WTC11 (cell line): Measurements from ENCODE around the gene KIF26A.

Experiments used
- ELF4 ChIP-seq: sonication (generic); formaldehyde crosslinking; IDR thresholded peaks from 2 replicates; pipeline ENCODE4 v1.8.1; 2022; ENCODE audit warnings: low read depth, mild to moderate bottlenecking, moderate library complexity, missing genetic modification reagents
- KAT7 ChIP-seq: sonication (generic); formaldehyde crosslinking; IDR thresholded peaks from 2 replicates; pipeline ENCODE4 v1.8.1; 2023; ENCODE audit warnings: missing genetic modification reagents, mild to moderate bottlenecking, borderline replicate concordance
- SOX15 ChIP-seq: fragments of 250-450 bp; sonication (Bioruptor Pico); IDR thresholded peaks from 2 replicates; pipeline ENCODE4 v1.9.0; 2021; ENCODE audit warnings: mild to moderate bottlenecking
- SP1 ChIP-seq: sonication (generic); formaldehyde crosslinking; conservative IDR thresholded peaks from 2 replicates; pipeline ENCODE4 v1.8.1; 2022; ENCODE audit warnings: missing genetic modification reagents
- TCF7 ChIP-seq: sonication (generic); formaldehyde crosslinking; IDR thresholded peaks from 2 replicates; pipeline ENCODE4 v1.8.0; 2022; ENCODE audit warnings: mild to moderate bottlenecking, low read depth, missing genetic modification reagents, moderate library complexity
- TEAD4 ChIP-seq: sonication (generic); formaldehyde crosslinking; IDR thresholded peaks from 2 replicates; pipeline ENCODE4 v1.8.0; 2022; ENCODE audit warnings: mild to moderate bottlenecking, missing genetic modification reagents
- ZBTB21 ChIP-seq: sonication (generic); formaldehyde crosslinking; IDR thresholded peaks from 2 replicates; pipeline ENCODE4 v1.8.1; 2023; ENCODE audit warnings: mild to moderate bottlenecking, missing genetic modification reagents, borderline replicate concordance
- TF ChIP-seq, protein P1 (sequence below): fragments of 200-600 bp; IDR thresholded peaks from 2 replicates; pipeline ENCODE4 v1.8.0; 2022; ENCODE audit warnings: antibody characterized with exemption
- TF ChIP-seq, protein P2 (sequence below): sonication (generic); formaldehyde crosslinking; IDR thresholded peaks from 2 replicates; pipeline ENCODE4 v1.8.1; 2022; ENCODE audit warnings: mild to moderate bottlenecking, missing genetic modification reagents, moderate library complexity, borderline replicate concordance
- TF ChIP-seq, protein P3 (sequence below): sonication (generic); formaldehyde crosslinking; conservative IDR thresholded peaks from 2 replicates; pipeline ENCODE4 v1.8.1; 2022; ENCODE audit warnings: mild to moderate bottlenecking, missing genetic modification reagents
- TF ChIP-seq, protein P4 (sequence below): sonication (generic); formaldehyde crosslinking; IDR thresholded peaks from 2 replicates; pipeline ENCODE4 v1.8.0; 2023; ENCODE audit warnings: missing genetic modification reagents

DNA sequence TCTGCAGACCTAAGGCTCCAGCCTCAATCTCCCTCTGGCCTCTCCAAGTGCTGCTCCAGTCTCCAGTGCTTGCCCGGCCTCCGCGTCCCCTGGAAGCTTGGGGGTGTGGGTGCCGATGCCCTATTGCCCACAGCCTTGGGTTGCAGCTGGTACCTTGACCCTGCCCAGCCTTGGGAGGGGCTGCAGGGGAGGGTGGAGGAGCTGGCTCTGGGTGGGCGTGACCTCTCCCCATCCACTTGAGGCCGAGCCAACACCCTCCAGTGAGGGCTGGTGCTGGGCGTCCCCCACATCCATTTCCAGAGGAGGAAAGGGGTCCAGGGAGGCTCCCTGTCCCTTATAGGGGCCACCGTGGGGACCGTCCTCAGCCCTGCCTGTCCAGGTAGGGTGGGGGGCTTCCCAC, 24.1 kb downstream of the KIF26A start:
- TF ChIP-seq, protein P1, sequence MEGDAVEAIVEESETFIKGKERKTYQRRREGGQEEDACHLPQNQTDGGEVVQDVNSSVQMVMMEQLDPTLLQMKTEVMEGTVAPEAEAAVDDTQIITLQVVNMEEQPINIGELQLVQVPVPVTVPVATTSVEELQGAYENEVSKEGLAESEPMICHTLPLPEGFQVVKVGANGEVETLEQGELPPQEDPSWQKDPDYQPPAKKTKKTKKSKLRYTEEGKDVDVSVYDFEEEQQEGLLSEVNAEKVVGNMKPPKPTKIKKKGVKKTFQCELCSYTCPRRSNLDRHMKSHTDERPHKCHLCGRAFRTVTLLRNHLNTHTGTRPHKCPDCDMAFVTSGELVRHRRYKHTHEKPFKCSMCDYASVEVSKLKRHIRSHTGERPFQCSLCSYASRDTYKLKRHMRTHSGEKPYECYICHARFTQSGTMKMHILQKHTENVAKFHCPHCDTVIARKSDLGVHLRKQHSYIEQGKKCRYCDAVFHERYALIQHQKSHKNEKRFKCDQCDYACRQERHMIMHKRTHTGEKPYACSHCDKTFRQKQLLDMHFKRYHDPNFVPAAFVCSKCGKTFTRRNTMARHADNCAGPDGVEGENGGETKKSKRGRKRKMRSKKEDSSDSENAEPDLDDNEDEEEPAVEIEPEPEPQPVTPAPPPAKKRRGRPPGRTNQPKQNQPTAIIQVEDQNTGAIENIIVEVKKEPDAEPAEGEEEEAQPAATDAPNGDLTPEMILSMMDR, result no peak
- TF ChIP-seq, protein P2, sequence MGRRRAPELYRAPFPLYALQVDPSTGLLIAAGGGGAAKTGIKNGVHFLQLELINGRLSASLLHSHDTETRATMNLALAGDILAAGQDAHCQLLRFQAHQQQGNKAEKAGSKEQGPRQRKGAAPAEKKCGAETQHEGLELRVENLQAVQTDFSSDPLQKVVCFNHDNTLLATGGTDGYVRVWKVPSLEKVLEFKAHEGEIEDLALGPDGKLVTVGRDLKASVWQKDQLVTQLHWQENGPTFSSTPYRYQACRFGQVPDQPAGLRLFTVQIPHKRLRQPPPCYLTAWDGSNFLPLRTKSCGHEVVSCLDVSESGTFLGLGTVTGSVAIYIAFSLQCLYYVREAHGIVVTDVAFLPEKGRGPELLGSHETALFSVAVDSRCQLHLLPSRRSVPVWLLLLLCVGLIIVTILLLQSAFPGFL (CRISPR knock-in tag), result no peak
- TF ChIP-seq TEAD4 (CRISPR knock-in tag) (no peak), SP1 (CRISPR knock-in tag) (no peak), TCF7 (no peak), KAT7 (CRISPR knock-in tag) (no peak), SOX15 (CRISPR knock-in tag) (no peak), ZBTB21 (CRISPR knock-in tag) (no peak), ELF4 (CRISPR knock-in tag) (no peak)
- TF ChIP-seq, protein P3, sequence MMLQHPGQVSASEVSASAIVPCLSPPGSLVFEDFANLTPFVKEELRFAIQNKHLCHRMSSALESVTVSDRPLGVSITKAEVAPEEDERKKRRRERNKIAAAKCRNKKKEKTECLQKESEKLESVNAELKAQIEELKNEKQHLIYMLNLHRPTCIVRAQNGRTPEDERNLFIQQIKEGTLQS (CRISPR knock-in tag), result no peak
- TF ChIP-seq, protein P4, sequence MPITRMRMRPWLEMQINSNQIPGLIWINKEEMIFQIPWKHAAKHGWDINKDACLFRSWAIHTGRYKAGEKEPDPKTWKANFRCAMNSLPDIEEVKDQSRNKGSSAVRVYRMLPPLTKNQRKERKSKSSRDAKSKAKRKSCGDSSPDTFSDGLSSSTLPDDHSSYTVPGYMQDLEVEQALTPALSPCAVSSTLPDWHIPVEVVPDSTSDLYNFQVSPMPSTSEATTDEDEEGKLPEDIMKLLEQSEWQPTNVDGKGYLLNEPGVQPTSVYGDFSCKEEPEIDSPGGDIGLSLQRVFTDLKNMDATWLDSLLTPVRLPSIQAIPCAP (CRISPR knock-in tag), result no peak
